PC-9 (cell line): ENCODE results near the gene TDRD6. TPM values are rescaled to one million over a fixed set of nuclear protein-coding genes. Genes with fewer than 3 reads are reported as not detected.
A peak's percentile ranks its signal among the peaks of the same experiment; 100 is the strongest.

Experiments
- BruUV-seq: library from RNA; stranded (reverse); fragments of 400-500 nt; replicated peaks from 2 replicates; lab custom pipeline; 2021; lab: Mats Ljungman, UMichigan
- CTCF ChIA-PET: fragments of 300-600 bp; sonication (Branson Sonifier 250); formaldehyde crosslinking; loops from one replicate; lab custom pipeline; 2022; ENCODE audit warnings: antibody characterized with exemption; lab: Charles Lee
- POLR2A ChIA-PET: fragments of 300-600 bp; sonication (Branson Sonifier 250); formaldehyde crosslinking; loops from one replicate; lab custom pipeline; 2022; ENCODE audit warnings: antibody characterized with exemption; ENCODE audit not compliant: unreplicated experiment; lab: Charles Lee
- DNase-seq, 2 experiments: peaks; one replicate each; pipeline versions ENCODE4 v3.0.0 to v3.0.0-alpha.2; 2015 to 2022; ENCODE audit warnings: mixed read lengths in 1 of 2
- H2AFZ ChIP-seq: fragments of 200-600 bp; sonication (generic); 2 replicates; pipeline ENCODE4 v1.8.1; 2017; ENCODE audit warnings: antibody characterized with exemption
- H3F3A ChIP-seq: fragments of 200-600 bp; sonication (generic); 2 replicates; pipeline ENCODE4 v1.8.1; 2017; ENCODE audit warnings: antibody characterized with exemption, mild to moderate bottlenecking, low read depth; ENCODE audit not compliant: insufficient read depth
- H3K27ac ChIP-seq: fragments of 200-600 bp; sonication (generic); 2 replicates; pipeline ENCODE4 v1.6.1; 2016; ENCODE audit warnings: mixed run types
- H3K27me3 ChIP-seq: fragments of 200-600 bp; sonication (generic); 2 replicates; pipeline ENCODE4 v1.6.1; 2016; ENCODE audit warnings: low read depth, mixed run types; ENCODE audit not compliant: insufficient read depth
- H3K36me3 ChIP-seq: fragments of 200-600 bp; sonication (generic); 2 replicates; pipeline ENCODE4 v1.6.1; 2016; ENCODE audit warnings: low read depth, mixed run types
- H3K4me1 ChIP-seq: fragments of 200-600 bp; sonication (generic); replicated peaks from 2 replicates; pipeline ENCODE4 v1.6.1; 2016; ENCODE audit warnings: mixed run types; ENCODE audit not compliant: insufficient read depth
- H3K4me2 ChIP-seq: fragments of 200-600 bp; sonication (generic); 2 replicates; pipeline ENCODE4 v1.6.1; 2017; ENCODE audit warnings: mixed run types
- H3K4me3 ChIP-seq: fragments of 200-600 bp; sonication (generic); 2 replicates; pipeline ENCODE4 v1.6.1; 2016; ENCODE audit warnings: mixed run types
- H3K79me2 ChIP-seq: fragments of 200-600 bp; sonication (generic); 2 replicates; pipeline ENCODE4 v1.6.1; 2017; ENCODE audit warnings: low read depth, mixed run types
- H3K9me2 ChIP-seq: fragments of 200-600 bp; sonication (generic); 2 replicates; pipeline ENCODE4 v1.8.1; 2017; ENCODE audit warnings: mild to moderate bottlenecking; ENCODE audit not compliant: insufficient read depth
- H3K9me3 ChIP-seq: fragments of 200-600 bp; sonication (generic); 2 replicates; pipeline ENCODE4 v1.8.1; 2016; ENCODE audit warnings: low read depth; ENCODE audit not compliant: insufficient read depth
- H4K20me1 ChIP-seq: fragments of 200-600 bp; sonication (generic); 2 replicates; pipeline ENCODE4 v1.8.1; 2017; ENCODE audit not compliant: insufficient read depth
- CTCF ChIP-seq: fragments of 200-600 bp; sonication (generic); conservative IDR thresholded peaks from 2 replicates; pipeline ENCODE4 v1.6.1; 2017; ENCODE audit warnings: mixed run types, antibody characterized with exemption, mild to moderate bottlenecking, moderate library complexity
- EZH2 ChIP-seq: fragments of 200-600 bp; sonication (generic); IDR thresholded peaks from 2 replicates; pipeline ENCODE4 v1.8.0; 2017; ENCODE audit warnings: antibody characterized with exemption, low read depth
- intact Hi-C: fragments of 100-400 bp; cut with micrococcal nuclease; formaldehyde crosslinking; loops from one replicate; pipeline ENCODE4 v1.10.0; 2022; ENCODE audit not compliant: unreplicated experiment
- total RNA-seq: library from RNA; stranded (reverse); gene quantifications from 2 replicates; pipeline ENCODE4 v1.2.3, GENCODE V29; 2021

Gene TDRD6
- total RNA-seq, 1 experiment from 2014 or later: 0.57 TPM

- Histone ChIP-seq H3K27ac (peak overlapping the region; percentile 27; the same call in 1 of the 2 replicates), H3K4me1 (peaks cover 49% of the 10 kb centered on the region), H3K4me3 (peak overlapping the region; percentile 93), H3K79me2 (peaks cover 29% of the 10 kb centered on the region), H4K20me1 (0 out of 2 replicates have a peak, but pooled peaks cover 4% of the 10 kb centered on the region), H3K9me3 (0 out of 2 replicates have a peak, but pooled peaks cover 8% of the 10 kb centered on the region), H2AFZ (peak overlapping the region; percentile 97), H3F3A (peaks cover 21% of the 10 kb centered on the region; the same call in 1 of the 2 replicates), H3K27me3 (no peaks in the 10 kb centered on the region), H3K9me2 (no peaks in the 10 kb centered on the region), H3K4me2 (peak overlapping the region; percentile 75), H3K36me3 (no peaks in the 10 kb centered on the region)
- intact Hi-C loops: loop anchor here (5.0 kb wide), 1 partner anchor 395 kb away; no protein-coding TSS in a partner anchor
- TF ChIP-seq CTCF: no peak
- TF ChIP-seq EZH2: no peak
- CTCF ChIA-PET: no interaction called here
- POLR2A ChIA-PET: interaction anchor here (0.6 to 0.7 kb wide), 2 partner anchors 94 to 524 kb away, joined by 3 to 6 read pairs; partner anchors contain the start of gene ANKRD66
- BruUV-seq: TSS peak; percentile 72
- DNase-seq: no peak
These were observed 35.5 kb upstream of the TDRD6 start for GRCh38 chr6:46652232-46652602.

- 0 out of 2 replicates have a peak, but pooled peaks cover 3% of the 10 kb centered on the region for H3K9me3 ChIP-seq
- H3K36me3 ChIP-seq: no peaks in the 10 kb centered on the region
- H3K79me2 ChIP-seq: peaks cover 29% of the 10 kb centered on the region
- intact Hi-C loops: loop anchor here (5.0 kb wide), 1 partner anchor 394 kb away; no protein-coding TSS in a partner anchor
- DNase-seq: peak; percentile 83 to 95
- 0 out of 2 replicates have a peak, but pooled peaks cover 4% of the 10 kb centered on the region for H4K20me1 ChIP-seq
- ChIA-PET CTCF (no interaction called here), POLR2A (interaction anchor here (0.6 to 0.7 kb wide), 2 partner anchors 94 to 524 kb away, joined by 3 to 6 read pairs; partner anchors contain the start of gene ANKRD66)
- peaks cover 54% of the 10 kb centered on the region for H3K4me1 ChIP-seq
- H3K9me2 ChIP-seq: no peaks in the 10 kb centered on the region
- peak within 1 kb of the TSS; percentile 93 for H3K4me3 ChIP-seq
- H3K27me3 ChIP-seq: no peaks in the 10 kb centered on the region
- TSS peak; percentile 32 for BruUV-seq
- H2AFZ ChIP-seq: peak within 1 kb of the TSS; percentile 97
- TF ChIP-seq EZH2 (no peak), CTCF (no peak)
- peaks cover 21% of the 10 kb centered on the region; the same call in 1 of the 2 replicates for H3F3A ChIP-seq
- peak within 1 kb of the TSS; percentile 75 for H3K4me2 ChIP-seq
- H3K27ac ChIP-seq: peak within 1 kb of the TSS; percentile 27; the same call in 1 of the 2 replicates
These were observed 34.9 kb upstream of the TDRD6 start, which contains the start of the genes CYP39A1 and SLC25A27 for GRCh38 chr6:46652603-46653438. TSS of gene CYP39A1 (minus strand) at chr6:46652818. CDS start at chr6:46652582, 236 bp downstream. TSS of gene SLC25A27 (plus strand) at chr6:46652975. CDS start at chr6:46653193, 218 bp downstream.

GRCh38 chr6:46653439-46654195 lies 34.1 kb upstream of the TDRD6 start:
- H3K4me1 ChIP-seq: peaks cover 55% of the 10 kb centered on the region
- TF ChIP-seq EZH2 (no peak), CTCF (no peak)
- CTCF ChIA-PET: no interaction called here
- no peaks in the 10 kb centered on the region for H3K36me3 ChIP-seq
- no TSS peak for BruUV-seq
- POLR2A ChIA-PET: no interaction called here
- H3K79me2 ChIP-seq: peaks cover 29% of the 10 kb centered on the region
- 0 out of 2 replicates have a peak, but pooled peaks cover 4% of the 10 kb centered on the region for H4K20me1 ChIP-seq
- H3K9me2 ChIP-seq: no peaks in the 10 kb centered on the region
- DNase-seq: no peak
- H2AFZ ChIP-seq: peak overlapping the region; percentile 97
- no peaks in the 10 kb centered on the region for H3K27me3 ChIP-seq
- intact Hi-C loops: loop anchor here (5.0 kb wide), 1 partner anchor 394 kb away; no protein-coding TSS in a partner anchor
- H3K9me3 ChIP-seq: no peaks in the 10 kb centered on the region
- H3K27ac ChIP-seq: no peak overlapping the region
- H3F3A ChIP-seq: peaks cover 20% of the 10 kb centered on the region; the same call in 1 of the 2 replicates
- H3K4me3 ChIP-seq: peak overlapping the region; percentile 93
- peak overlapping the region; percentile 75 for H3K4me2 ChIP-seq
